Neural progenitor cell (in vitro differentiated cells): Measurements from ENCODE around the gene EVA1A. TPM values are rescaled to one million over a fixed set of nuclear protein-coding genes. Genes with fewer than 3 reads are reported as not detected.

Source experiments
- DNase-seq: peaks from one replicate; pipeline ENCODE4 v3.0.0-alpha.2; 2016; ENCODE audit warnings: low spot score
- H2AFZ ChIP-seq: fragments of 200-600 bp; sonication (generic); replicated peaks from 2 replicates; pipeline ENCODE4 v1.6.1; 2016; ENCODE audit warnings: antibody characterized with exemption
- H3F3A ChIP-seq: fragments of 200-600 bp; sonication (generic); 2 replicates; pipeline ENCODE4 v1.6.1; 2016; ENCODE audit warnings: antibody characterized with exemption, low read depth
- H3K27ac ChIP-seq: fragments of 200-600 bp; sonication (generic); 2 replicates; pipeline ENCODE4 v1.5.1; 2016; ENCODE audit warnings: mild to moderate bottlenecking
- H3K27me3 ChIP-seq: fragments of 200-600 bp; sonication (generic); 2 replicates; pipeline ENCODE4 v1.6.1; 2016; ENCODE audit warnings: mild to moderate bottlenecking, moderate library complexity
- H3K36me3 ChIP-seq: fragments of 200-600 bp; sonication (generic); 2 replicates; pipeline ENCODE4 v1.5.1; 2016
- H3K4me1 ChIP-seq: fragments of 200-600 bp; sonication (generic); 2 replicates; pipeline ENCODE4 v1.6.1; 2016; ENCODE audit warnings: mixed run types
- H3K4me2 ChIP-seq: fragments of 200-600 bp; sonication (generic); 2 replicates; pipeline ENCODE4 v1.6.1; 2016
- H3K4me3 ChIP-seq: fragments of 200-600 bp; sonication (generic); 2 replicates; pipeline ENCODE4 v1.5.1; 2016
- H3K79me2 ChIP-seq: fragments of 200-600 bp; sonication (generic); 2 replicates; pipeline ENCODE4 v1.6.1; 2016; ENCODE audit warnings: low read depth
- H3K9ac ChIP-seq: fragments of 200-600 bp; sonication (generic); 2 replicates; pipeline ENCODE4 v1.6.1; 2016
- H3K9me3 ChIP-seq: fragments of 200-600 bp; sonication (generic); 2 replicates; pipeline ENCODE4 v1.5.1; 2016; ENCODE audit warnings: low read depth
- H4K20me1 ChIP-seq: fragments of 200-600 bp; sonication (generic); 2 replicates; pipeline ENCODE4 v1.6.1; 2016; ENCODE audit warnings: low read depth
- H3K27ac Mint-ChIP-seq: 3 replicates; pipeline ENCODE4 v1.8.0; 2021; ENCODE audit warnings: mixed read lengths
- H3K27me3 Mint-ChIP-seq: 2 replicates; pipeline ENCODE4 v1.8.0; 2022; ENCODE audit warnings: low read depth, mild to moderate bottlenecking, inconsistent platforms, moderate library complexity, mixed read lengths; ENCODE audit not compliant: insufficient read depth
- H3K36me3 Mint-ChIP-seq: 3 replicates; pipeline ENCODE4 v1.8.0; 2021; ENCODE audit warnings: mixed read lengths
- H3K4me1 Mint-ChIP-seq: 3 replicates; pipeline ENCODE4 v1.8.0; 2021; ENCODE audit warnings: mixed read lengths
- H3K4me3 Mint-ChIP-seq: 3 replicates; pipeline ENCODE4 v1.8.0; 2021; ENCODE audit warnings: mild to moderate bottlenecking, moderate library complexity, mixed read lengths
- H3K9me3 Mint-ChIP-seq: 3 replicates; pipeline ENCODE4 v1.8.0; 2020; ENCODE audit warnings: mixed read lengths
- CTCF ChIP-seq: fragments of 200-600 bp; sonication (generic); IDR thresholded peaks from 2 replicates; pipeline ENCODE4 v1.5.1; 2017; ENCODE audit warnings: antibody characterized with exemption, mild to moderate bottlenecking
- EZH2 ChIP-seq: fragments of 200-600 bp; sonication (generic); IDR thresholded peaks from 2 replicates; pipeline ENCODE4 v1.6.1; 2017; ENCODE audit warnings: antibody characterized with exemption, mild to moderate bottlenecking, moderate library complexity
- EZH2phosphoT487 ChIP-seq: fragments of 200-600 bp; sonication (generic); IDR thresholded peaks from 2 replicates; pipeline ENCODE4 v1.6.1; 2017; ENCODE audit warnings: antibody characterized with exemption
- small RNA-seq: library from RNA; depleted of rRNA; stranded (forward); fragments of <200 nt; gene quantifications from one replicate; pipeline ENCODE3, GENCODE V24; 2015
- total RNA-seq: library from RNA; depleted of rRNA; stranded (reverse); fragments of >200 nt; gene quantifications from 2 replicates; pipeline ENCODE4 v1.2.3, GENCODE V29; 2015; ENCODE audit warnings: low replicate concordance

EVA1A gene
- total RNA-seq, 1 donor from 2014 or later = 2.8 TPM

- H3K27ac Mint-ChIP-seq = no peak overlapping the region
- Histone ChIP-seq H3K4me2 (no peak overlapping the region), H3K79me2 (no peaks in the 10 kb centered on the region), H3K27ac (no peak overlapping the region), H3K36me3 (no peaks in the 10 kb centered on the region), H3K9ac (no peak overlapping the region), H4K20me1 (no peaks in the 10 kb centered on the region), H3K9me3 (peaks cover 7% of the 10 kb centered on the region), H3F3A (no peaks in the 10 kb centered on the region), H3K27me3 (no peaks in the 10 kb centered on the region), H3K4me3 (no peak overlapping the region), H3K4me1 (peaks cover 15% of the 10 kb centered on the region), H2AFZ (no peak overlapping the region)
- no peak overlapping the region for H3K4me3 Mint-ChIP-seq
- TF ChIP-seq EZH2phosphoT487 (no peak), CTCF (no peak), EZH2 (no peak)
- no peak for DNase-seq
- H3K4me1 Mint-ChIP-seq = peaks cover 13% of the 10 kb centered on the region
- peaks cover 2% of the 10 kb centered on the region for H3K36me3 Mint-ChIP-seq
- peaks cover 13% of the 10 kb centered on the region for H3K9me3 Mint-ChIP-seq
- peaks cover 5% of the 10 kb centered on the region for H3K27me3 Mint-ChIP-seq
These were observed 110.7 kb downstream of the EVA1A start for GRCh38 chr2:75450068-75450467.

- Histone ChIP-seq H3F3A (no peaks in the 10 kb centered on the region), H3K36me3 (no peaks in the 10 kb centered on the region), H3K4me1 (no peaks in the 10 kb centered on the region), H4K20me1 (no peaks in the 10 kb centered on the region), H3K4me2 (no peak overlapping the region), H2AFZ (no peak overlapping the region), H3K9ac (no peak overlapping the region), H3K27me3 (no peaks in the 10 kb centered on the region), H3K9me3 (peaks cover 7% of the 10 kb centered on the region), H3K27ac (no peak overlapping the region), H3K4me3 (no peak overlapping the region), H3K79me2 (no peaks in the 10 kb centered on the region)
- Mint-ChIP-seq H3K27ac (no peak overlapping the region), H3K9me3 (peaks cover 13% of the 10 kb centered on the region), H3K27me3 (no peaks in the 10 kb centered on the region), H3K36me3 (peaks cover 2% of the 10 kb centered on the region), H3K4me1 (no peaks in the 10 kb centered on the region), H3K4me3 (no peak overlapping the region)
- DNase-seq = no peak
- TF ChIP-seq EZH2phosphoT487 (no peak), EZH2 (no peak), CTCF (no peak)
These were observed 113.6 kb downstream of the EVA1A start for GRCh38 chr2:75447176-75447575.

Small RNAs within 50 kb of the gene (small RNA-seq; reads per million reads assigned to genes)
- gene RF01233 = not detected

Other genes starting within 250 kb of the EVA1A start
- 51.7 and 80.4 TPM in 2 replicates for gene MRPL19, start 85.8 kb upstream of the EVA1A start, total RNA-seq
- 32.4 and 58.4 TPM in 2 replicates for gene GCFC2, start 150.0 kb upstream of the EVA1A start, total RNA-seq